ENCODE measurements around the gene PIGH.

- TF ChIP-seq EP300 (IDR thresholded peaks at IDR 0.05) (no peak), CTCF (IDR thresholded peaks at IDR 0.05) (no peak), POLR2A (IDR thresholded peaks at IDR 0.05) (no peak), POLR2AphosphoS5 (IDR thresholded peaks at IDR 0.05) (no peak)
These were observed 37.3 kb downstream of the PIGH start for GRCh38 chr14:67562776-67563150.
